NB4 (cell line): ENCODE measurements around the gene PCDH12.
A peak's percentile ranks its signal among the peaks of the same experiment; 100 is the strongest.

Experiments used
- CTCF ChIP-seq: IDR thresholded peaks from one replicate; pipeline ENCODE4 v1.5.1; 2012; ENCODE audit warnings: low read depth, low read length
- POLR2A ChIP-seq: IDR thresholded peaks from 2 replicates; pipeline ENCODE4 v1.6.1; 2011; ENCODE audit warnings: mild to moderate bottlenecking; ENCODE audit not compliant: insufficient read length; ENCODE audit errors: extremely low read depth
- TF ChIP-seq, protein P1 (sequence below): IDR thresholded peaks from 2 replicates; pipeline ENCODE4 v1.6.1; 2011; ENCODE audit warnings: low read depth, low read length

GRCh38 chr5:141940695-141941271 lies 17.2 kb downstream of the PCDH12 start:
- TF ChIP-seq CTCF = peak; percentile 19
- no peak for TF ChIP-seq POLR2A
- TF ChIP-seq, protein P1, sequence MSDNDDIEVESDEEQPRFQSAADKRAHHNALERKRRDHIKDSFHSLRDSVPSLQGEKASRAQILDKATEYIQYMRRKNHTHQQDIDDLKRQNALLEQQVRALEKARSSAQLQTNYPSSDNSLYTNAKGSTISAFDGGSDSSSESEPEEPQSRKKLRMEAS = no peak
